HG03066 (cell line): ENCODE data around the gene ANKRD9.

Source experiments
- ATAC-seq: cut with Tn5 transposase; IDR thresholded peaks from one replicate; pipeline ENCODE4 v1.9.1; 2021; ENCODE audit warnings: low read depth; ENCODE audit not compliant: unreplicated experiment

The ANKRD9 gene

DNA sequence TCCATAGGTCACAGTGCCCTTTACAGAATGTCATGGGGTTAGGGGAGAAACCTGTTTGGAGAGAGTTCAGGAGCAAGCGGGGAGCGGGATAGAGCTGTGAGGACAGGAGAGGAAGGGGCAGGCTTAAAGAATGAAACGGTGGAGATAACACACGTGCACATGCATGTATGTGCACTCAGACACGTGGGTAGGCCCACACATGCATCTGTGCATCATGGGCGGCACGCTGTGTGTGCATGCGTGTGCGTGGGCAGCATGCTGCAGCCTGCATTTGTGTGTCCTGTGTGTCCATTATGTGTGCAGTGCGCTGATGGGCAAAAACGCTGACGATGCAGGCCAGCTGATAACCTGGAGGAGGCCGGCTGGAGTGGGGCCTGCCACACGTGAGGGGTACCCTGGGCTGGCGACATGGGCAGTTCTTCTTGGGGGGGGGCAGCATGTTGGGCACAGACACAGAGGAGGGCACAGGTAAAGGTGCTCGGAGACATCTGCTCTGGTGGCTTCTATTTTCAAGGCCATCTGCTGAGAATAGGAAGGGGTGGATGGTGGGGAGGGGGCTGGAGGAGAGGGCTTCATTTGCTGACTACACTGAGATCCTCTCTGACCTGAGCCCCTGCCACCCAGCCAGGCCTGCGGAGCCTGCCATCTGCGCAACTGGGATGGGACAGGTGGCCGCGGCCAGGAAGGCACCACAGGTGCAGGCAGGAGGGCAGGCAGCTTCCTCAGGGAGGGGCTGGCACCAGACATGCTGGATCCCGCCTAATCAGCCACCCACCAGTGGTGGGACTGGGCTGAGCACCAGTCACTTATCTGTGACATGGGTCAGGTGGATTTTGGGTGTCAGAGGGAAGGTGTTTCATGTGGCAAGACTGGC, 4.6 kb upstream of the ANKRD9 start:
- ATAC-seq, result no peak

- no peak for ATAC-seq
Measured at GRCh38 chr14:102512793-102513300, 3.3 kb upstream of the ANKRD9 start.

- ATAC-seq, result no peak
Measured at GRCh38 chr14:102511538-102511937, 2.0 kb upstream of the ANKRD9 start.

DNA sequence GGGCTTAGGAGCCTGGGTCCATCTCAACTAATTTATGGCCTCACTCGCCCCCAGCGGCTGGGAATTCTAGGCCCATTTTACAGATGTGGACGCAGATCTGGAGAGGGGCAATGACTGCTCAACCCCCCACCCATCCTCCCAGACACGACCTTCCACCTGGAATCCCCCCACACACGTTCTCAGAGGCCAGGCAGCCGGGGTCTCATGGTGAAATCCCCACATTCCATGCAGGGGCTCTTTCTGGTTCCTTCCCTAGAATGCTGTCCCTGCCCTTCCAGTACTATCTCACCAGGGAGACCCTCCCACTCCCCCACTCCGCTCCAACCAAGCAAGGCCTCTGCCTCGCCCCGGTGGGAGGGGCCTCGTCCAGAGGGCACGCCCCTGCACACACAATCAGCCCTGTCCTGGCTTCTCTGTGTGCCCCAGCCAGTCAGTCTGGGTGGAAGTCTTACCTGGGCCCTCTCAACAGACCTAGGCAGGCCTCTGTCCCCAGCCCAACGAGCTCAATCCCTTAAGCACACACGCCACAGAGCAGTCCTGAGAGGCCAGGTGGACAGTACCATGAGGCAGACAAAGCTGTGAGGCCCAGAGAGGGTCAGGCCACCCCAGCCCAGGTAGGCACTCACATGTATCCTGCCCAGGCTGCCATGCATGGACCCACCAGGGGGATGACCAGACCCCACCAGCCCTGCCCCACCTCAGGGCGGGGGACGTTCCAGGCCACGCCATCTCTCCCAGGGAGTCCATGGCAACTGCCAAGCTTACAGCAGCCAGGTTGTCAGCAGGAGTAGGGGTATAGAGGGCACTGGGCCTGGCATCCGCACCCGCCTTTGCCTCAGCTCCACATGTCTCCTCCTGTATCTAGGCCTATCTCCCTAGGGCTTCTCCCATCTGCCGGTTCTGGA, 1.3 kb upstream of the ANKRD9 start:
- ATAC-seq, result no peak

GRCh38 chr14:102508774-102509745, 516 bp downstream of the ANKRD9 start:
- peak; percentile 4 for ATAC-seq

- ATAC-seq, result no peak
Measured at GRCh38 chr14:102508410-102508773, 1.2 kb downstream of the ANKRD9 start.

- ATAC-seq, result no peak
Measured at GRCh38 chr14:102507857-102508312, 1.7 kb downstream of the ANKRD9 start.

DNA sequence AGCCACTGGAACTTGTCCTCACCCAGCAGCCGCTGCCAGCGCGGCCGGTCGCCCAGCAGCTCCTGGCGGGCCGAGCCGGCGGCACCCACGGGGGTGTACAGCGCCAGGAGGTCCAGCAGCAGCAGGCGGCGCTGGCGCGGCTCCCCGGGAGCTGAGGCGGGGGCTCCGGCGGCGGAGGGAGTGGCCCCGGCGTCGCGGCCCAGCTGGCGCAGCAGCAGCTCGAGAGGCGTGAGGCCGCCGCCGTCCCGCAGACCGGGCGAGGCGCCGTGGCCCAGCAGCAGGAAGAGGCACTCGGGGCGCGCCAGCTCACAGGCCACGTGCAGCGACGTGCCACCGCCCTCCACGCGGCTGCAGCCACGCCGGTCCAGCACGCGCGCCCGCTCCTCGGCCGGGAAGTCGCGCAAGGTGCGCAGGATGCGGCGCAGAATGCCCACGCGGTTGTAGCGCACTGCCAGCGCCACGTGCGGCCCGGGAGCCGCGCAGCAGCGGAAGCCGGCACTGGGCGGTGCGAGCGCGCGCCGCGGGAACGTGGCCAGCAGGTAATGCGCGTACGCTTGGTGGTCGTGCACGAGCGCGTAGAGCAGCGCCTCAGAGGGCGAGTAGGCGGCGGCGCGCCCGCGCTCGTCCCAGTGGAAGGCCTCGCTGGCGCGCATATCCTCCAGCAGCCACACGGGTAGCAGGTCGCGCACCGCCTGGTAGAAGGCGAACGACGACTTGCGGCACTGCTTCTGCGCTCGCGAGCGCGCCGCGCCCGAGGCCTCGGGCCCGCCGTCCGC, 2.3 kb downstream of the ANKRD9 start:
- ATAC-seq, result no peak

DNA sequence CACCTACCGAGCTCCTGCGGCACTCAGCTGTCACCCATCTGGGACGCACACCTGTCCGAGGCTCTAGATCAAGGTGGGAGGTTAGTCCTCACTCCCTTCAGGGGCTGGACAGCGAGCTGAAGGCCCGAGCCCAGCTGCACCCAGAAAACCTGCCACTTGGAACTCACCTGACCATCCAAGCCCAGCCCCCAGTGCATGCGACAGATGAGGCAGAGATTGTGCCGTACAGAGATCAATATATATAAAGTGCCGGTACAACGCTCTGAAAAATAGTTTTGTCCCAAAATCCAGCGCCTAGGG, 3.0 kb downstream of the ANKRD9 start:
- ATAC-seq, result no peak

DNA sequence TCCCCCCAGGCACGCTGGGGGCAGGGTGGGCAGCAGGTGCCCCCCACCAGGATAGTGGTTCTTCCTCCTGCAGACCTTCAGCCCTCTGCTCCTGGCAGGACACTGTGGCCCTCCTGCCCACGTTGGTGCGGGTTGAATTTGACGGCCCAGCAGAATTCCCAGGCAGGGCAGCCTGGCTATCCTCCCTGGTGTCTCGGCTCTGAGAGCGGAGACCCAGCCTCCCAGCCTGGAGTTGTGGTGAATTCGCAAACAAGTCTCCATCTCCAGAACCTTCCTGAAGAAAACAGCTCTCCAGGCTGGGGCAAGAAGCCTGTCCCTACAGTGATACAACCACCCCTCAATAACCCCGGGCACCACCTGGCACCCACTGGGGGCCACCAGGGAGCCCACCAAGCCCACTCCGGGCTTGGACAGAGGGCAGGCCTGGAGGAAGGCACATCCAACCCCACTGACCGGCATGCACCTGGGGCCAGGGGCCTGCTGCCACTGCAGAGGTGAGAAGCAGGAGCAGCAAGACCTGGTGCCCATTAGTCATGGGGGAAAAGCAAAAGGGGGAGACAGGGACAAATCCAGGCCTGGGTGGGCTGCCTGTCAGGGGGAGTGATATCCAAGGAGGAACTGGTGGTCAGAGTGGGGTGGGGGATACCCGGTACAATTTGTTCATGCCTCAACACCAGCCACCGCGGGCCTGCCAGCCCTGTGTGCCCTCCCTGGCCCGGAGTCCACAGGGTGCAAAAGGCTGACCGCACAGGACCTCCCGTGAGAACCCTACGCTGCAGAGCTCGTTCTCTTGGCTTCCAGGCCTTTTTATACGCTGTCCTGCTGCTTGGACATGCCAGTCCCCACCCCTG, 3.6 kb downstream of the ANKRD9 start:
- ATAC-seq, result no peak

GRCh38 chr14:102505000-102505619, 4.5 kb downstream of the ANKRD9 start:
- ATAC-seq, result no peak

GRCh38 chr14:102504328-102504999, 5.1 kb downstream of the ANKRD9 start:
- no peak for ATAC-seq

DNA sequence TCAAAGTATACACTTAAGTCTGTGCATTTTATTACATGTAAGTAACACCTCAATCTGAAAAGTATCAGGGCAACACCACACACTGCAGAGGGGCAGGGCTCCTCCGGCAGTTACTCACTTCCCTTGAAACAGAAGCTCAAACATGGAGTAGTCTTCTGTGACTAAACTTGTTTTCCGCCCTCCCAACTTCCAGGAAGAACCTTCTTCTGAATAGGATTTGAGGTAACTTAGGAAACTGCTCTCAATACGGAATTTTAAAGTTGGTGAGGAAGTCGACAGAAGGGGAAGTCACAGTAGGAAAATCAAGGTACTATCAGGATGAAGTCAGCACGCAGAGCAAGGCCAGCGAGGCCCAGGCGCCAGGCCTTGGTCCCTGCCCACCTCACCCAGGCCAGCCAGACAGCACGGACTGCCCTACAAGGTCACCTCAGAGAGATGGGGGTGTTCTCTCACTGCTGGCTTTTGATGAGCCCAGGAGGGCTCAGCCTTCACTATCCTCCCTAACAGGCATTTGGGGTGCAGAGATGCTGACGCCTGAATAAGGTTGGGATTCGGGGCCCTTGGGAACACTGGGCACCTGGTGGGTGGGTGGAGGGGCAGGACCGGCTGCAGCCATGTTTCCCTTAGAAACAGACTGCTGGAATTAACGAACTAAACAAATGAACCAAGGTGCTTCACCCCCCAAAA, 5.8 kb downstream of the ANKRD9 start:
- ATAC-seq, result no peak

GRCh38 chr14:102502571-102502970, 7.0 kb downstream of the ANKRD9 start:
- no peak for ATAC-seq

GRCh38 chr14:102501751-102502315, 7.7 kb downstream of the ANKRD9 start:
- ATAC-seq, result no peak

GRCh38 chr14:102500713-102501112, 8.9 kb downstream of the ANKRD9 start:
- no peak for ATAC-seq

DNA sequence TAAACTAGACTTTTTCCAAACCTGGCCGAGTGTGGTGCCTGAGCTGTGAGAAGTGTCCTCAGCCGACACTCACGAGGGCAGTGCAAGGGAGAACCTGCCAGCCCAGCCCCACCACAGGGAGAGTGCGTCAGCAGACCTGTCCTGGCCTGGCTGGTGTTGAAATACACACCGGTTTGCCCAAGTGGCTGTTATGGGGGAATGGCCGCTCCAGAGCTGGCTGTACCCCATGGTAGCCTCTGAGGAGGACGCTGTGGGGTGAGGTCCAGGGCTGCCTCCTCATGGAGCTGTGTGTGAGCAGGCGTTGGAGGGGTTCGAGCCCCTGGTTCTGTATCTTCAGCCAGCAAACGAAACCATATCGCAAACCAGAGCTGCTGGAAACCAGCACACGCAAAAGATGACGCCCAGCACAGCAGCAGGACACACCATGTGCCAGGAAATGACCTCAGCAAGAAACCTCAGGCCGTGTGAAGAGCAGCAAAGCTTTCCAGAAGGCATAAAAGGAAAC, 9.4 kb downstream of the ANKRD9 start:
- ATAC-seq, result no peak
